Uterus (tissue), 2 donors: ENCODE results near the gene FBXW7.

Experiments used
- POLR2A ChIP-seq, 2 donors: fragments of 450-650 bp; IDR thresholded peaks; one replicate each; pipeline ENCODE4 v1.6.1; 2016; ENCODE audit warnings: antibody characterized with exemption in 2 of 2, mild to moderate bottlenecking in 1 of 2, moderate library complexity in 1 of 2
- TF ChIP-seq, protein P1 (sequence below), 4 experiments: fragments of 200-600 bp in 2 of 4; fragments of 450-650 bp in 2 of 4; sonication (generic) in 2 of 4; IDR thresholded peaks; one replicate each; pipeline ENCODE4 v1.5.1; 2016 to 2019; ENCODE audit warnings: antibody characterized with exemption in 4 of 4, mild to moderate bottlenecking in 2 of 4, moderate library complexity in 1 of 4

DNA sequence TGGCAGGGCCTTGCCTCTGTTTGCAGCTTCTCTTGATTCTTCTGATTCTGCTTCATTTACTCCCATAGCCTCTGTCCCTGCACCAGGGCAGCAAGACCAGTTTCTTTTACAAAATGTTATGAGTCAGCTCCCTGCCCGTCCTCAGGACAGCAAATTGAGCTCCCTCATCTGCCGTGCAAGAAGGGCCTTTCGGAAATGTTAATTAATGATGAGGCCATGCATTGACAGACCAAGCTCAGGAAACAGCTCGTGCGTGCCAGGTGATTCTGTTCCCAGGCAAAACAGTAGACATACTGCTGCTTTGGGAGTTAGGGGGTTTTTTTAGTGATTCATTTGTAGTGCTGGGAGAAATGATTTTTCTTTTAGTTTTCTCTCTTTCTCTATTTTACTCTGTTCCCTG is 231.7 kb downstream of the FBXW7 start:
- TF ChIP-seq POLR2A (IDR thresholded peaks at IDR 0.05), result no peak
- TF ChIP-seq, protein P1, sequence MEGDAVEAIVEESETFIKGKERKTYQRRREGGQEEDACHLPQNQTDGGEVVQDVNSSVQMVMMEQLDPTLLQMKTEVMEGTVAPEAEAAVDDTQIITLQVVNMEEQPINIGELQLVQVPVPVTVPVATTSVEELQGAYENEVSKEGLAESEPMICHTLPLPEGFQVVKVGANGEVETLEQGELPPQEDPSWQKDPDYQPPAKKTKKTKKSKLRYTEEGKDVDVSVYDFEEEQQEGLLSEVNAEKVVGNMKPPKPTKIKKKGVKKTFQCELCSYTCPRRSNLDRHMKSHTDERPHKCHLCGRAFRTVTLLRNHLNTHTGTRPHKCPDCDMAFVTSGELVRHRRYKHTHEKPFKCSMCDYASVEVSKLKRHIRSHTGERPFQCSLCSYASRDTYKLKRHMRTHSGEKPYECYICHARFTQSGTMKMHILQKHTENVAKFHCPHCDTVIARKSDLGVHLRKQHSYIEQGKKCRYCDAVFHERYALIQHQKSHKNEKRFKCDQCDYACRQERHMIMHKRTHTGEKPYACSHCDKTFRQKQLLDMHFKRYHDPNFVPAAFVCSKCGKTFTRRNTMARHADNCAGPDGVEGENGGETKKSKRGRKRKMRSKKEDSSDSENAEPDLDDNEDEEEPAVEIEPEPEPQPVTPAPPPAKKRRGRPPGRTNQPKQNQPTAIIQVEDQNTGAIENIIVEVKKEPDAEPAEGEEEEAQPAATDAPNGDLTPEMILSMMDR (IDR thresholded peaks at IDR 0.05), result no peak
